ENCODE results near the gene MYL10.

MYL10 gene

DNA sequence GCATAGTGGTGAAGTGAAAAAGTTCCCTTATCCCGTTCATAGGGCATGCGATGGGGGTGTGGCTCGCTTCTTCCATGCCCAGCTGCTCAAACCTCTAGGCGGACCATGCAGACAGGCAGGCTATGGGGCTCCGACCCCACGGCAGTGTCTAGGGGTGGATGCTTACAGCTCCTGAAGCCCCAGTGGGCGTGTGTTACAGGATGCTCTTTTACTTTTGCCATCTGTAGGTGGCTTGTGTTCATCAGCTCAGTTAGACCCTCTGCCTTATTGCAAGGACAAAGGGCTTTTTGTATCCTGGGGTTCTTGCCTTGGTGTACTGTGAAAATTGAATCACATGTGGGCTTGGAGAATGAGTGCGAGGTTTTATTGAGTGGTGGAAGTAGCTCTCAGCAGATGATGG, at the start of gene MYL10:
Gene MYL10 (minus strand): TSS at position 126 of the 400 bp plus-strand sequence. CDS start 178 bp downstream, outside the sequence.
- no peak for DNase-seq (ENCODE audit: low read depth, low spot score)

DNA sequence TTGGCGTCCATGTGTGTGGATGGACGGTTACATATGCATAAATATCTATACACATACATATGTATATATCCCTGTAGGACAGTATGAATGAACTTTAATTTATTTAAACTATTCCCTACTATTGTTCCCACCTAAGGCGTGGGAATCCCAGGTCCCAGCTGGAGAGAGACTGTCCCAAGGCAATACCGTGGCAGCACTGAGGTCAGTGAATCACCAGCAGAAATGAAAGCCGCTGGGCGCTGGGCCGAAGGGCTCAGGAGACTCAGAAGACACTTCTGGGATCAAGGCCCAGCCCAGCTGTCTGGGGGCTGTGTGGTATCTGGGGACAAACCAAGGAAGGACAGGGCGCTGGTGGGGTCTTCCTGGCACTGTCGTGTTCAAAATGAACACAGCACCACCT, 49.6 kb upstream of the MYL10 start:
- DNase-seq (ENCODE audit: low read depth, low spot score), result no peak

DNA sequence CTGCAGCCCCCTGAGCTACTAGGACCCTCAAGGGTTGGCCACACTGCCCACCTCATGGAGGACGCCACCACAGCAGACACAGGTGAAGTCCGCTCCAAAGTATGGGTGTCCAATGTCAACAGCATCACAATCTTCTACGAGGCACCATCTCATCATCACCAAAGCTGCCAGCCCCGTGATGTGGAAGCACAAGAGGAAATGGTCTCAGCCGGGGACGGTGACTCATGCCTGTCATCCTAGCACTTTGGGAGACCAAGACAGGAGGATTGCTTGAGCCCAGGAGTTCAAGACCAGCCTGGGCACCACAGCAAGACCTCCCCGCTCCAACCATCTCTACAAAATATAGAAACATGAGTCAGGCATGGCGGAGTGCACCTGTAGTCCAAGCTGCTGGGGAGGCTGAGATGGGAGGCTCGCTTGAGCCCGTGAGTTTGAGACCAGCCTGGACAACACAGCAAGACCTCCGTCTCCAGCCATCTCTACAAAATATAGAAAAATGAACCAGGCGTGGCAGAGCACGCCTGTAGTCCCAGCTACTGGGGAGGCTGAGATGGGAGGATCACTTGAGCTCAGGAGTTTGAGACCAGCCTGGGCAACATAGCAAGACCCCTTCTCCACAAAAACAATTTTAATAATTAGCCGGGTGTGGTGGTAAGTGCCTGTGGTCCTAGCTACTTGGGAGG, 48.8 kb upstream of the MYL10 start:
- no peak for DNase-seq (ENCODE audit: low read depth, low spot score)

DNA sequence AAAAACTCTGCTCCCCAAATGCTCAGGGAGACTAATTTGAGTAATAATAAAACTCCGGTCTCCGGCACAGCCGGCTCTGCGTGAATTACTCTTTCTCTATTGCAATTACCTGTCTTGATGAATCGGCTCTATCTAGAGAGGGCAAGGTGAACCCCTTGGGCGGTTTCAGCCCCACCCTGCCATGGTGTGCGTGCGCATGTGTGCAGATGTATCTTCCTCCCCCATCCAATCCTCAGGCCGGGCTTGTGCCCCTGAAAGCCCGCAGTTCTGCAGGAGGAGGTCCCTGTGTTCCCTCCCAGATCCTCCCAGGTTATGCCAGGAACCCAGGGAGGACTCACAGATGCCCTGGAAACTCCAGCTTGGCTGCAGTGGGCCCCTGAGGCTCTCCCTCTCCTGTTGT, 48.3 kb upstream of the MYL10 start:
- no peak for DNase-seq (ENCODE audit: low read depth, low spot score)

DNA sequence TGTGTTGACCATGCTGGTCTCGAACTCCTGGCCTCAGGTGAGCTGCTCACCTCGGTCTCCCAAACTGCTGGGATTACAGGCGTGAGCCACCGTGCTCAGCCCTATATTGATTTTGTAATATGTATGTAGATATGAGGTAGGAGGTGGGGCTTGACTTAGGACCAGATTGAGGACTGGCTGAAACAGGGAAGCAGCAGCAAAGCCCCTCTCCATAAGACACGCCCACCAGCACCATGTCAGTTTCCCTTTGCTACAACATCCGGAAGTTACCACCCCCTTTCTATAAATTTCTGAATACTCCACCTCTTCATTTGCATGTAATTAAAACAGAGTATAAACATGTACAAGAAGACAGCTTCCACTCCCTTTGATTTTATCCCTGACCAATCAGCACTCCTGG, 47.9 kb upstream of the MYL10 start:
- DNase-seq (ENCODE audit: low read depth, low spot score), result no peak

DNA sequence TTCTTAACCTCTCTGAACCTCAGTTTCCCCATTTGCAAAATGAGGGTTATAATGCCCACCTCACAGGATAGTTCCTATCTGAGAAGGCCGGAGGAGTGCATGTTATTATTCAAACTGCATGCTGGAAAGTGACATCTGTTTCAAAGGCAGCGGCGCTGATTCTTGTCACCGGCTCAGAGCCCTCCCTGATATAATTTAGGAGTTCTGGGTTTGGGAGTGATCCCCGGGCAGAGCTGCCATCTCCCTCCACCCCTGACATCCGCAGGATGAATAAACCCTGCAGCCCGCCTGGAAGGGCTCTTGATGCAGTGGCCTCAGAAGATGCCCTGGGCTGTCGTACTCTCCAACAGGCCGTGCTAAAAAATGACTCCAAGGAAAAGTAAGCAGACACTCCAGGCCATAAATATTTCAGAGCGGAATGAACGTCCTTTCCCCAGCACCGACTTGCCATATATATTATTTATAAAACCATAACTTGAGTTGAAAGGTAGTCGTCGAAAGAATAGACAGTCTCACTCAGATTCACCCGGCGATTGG, 47.0 kb upstream of the MYL10 start:
- no peak for DNase-seq (ENCODE audit: low read depth, low spot score)

DNA sequence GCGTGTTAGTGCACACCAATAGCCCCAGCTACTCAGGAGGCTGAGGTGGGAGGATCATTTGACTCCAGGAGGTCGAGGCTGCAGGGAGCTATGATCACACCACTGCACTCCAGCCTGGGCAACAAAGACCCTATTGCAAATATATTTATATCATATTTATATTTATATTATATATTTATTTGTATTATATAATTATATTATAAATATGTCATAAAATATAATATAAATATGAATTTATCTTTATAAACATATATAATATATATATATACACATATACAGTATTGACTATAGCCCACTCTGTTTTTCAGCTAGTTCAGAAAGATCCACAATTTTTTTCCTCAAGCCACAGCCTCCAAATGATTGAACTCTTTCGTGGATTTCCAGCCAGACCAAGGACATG, 45.3 kb upstream of the MYL10 start:
- no peak for DNase-seq (ENCODE audit: low read depth, low spot score)

DNA sequence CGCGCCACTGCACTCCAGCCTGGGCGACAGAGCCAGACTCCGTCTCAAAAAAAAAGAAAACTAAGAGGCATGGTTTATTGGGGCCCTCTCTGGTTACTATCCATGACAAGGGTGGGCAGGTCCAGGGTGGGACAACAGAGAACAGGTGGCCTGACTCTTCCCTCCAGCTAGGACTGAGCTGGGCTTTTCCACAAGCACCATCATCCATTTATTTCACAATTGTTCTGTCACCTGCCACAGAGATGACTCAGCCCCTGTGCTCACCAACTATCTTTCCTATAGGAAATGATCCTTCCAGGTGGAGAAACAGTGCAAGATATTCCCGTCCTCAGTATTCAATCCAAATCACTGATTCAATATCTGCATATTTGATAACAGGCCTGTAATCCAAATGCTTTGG, 44.9 kb upstream of the MYL10 start:
- no peak for DNase-seq (ENCODE audit: low read depth, low spot score)

DNA sequence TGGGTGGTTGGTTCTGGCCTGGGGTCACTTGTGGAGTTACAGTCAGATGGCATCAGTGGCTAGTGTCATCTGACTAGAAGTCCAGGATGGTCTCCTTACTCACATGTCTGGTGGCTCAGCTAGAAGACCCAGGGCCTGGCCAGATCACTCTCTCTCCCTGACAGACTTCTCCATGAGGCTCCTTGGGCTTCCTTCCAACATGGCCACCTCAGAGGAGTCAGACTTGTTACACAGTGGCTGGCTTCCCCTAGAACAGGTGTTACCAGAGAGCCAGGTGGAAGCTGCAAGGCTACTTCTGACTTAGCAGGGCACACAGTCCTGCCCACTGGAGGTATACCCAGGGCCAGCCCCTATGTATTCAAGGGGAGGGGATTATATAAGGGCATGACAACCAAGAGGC, 44.2 kb upstream of the MYL10 start:
- DNase-seq (ENCODE audit: low read depth, low spot score), result no peak

DNA sequence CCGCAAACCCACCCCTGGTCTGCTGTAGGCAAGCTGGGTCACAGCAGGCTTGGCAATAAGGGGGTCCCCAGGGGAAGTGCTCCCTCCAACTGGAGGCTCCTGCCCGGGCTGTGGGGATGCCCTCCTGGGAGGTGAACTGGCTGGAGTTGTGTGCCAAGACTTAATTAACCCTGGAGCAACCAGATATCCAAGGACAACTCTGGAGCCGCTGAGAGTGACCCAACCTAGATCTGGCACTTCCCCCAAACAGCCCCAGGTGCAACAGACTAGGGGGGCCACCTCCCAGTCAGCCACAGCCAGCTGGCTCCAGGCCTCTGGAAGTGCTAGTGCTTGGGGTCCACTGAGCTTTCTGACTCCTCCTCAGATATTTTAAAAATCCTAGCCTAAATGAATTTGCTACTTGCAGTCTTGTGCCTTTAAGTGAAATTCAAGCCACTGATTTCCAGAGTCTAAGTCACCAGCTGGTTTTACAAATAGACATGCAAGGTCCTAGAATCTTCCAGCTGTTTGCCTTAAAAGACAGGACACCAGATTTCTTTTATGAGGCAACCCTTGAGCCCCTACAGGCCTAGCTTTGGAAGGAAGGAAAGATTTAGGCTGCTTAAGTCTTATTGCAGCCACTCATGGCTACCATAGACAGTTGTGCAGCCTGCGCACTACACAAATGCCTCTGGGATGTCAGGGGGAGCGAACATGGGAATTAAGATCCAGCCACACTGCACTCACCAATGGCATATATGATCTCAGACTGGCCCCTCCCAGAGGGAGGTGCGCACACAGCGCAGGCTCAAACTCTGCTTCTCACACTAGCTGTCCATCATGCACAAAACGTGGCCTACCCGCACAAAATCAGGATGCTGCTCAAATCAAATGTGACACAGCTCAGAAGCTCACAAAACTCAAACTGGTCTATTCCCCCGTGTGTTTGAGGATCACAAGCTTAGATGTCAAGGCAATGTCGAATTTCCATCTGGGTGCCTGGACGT, 42.6 kb upstream of the MYL10 start:
- no peak for DNase-seq (ENCODE audit: low read depth, low spot score)

DNA sequence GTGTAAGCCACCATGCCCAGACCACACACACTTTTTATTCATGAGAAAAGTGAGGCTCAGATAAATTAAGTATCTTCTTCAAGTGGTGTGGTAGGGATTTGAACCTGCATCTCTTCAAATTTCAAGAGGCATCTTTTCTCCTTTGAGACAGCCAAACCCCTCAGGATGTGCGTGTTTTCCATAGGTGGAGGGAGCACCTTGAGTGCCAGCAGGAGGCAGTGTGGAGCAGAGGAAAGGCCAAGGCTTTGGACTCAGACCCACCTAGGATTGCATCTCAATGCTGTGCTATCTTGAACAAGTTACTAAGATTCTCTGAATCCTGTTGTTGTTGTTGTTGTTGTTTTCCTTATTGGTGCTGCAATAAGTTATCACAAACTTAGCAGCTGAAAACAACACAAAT, 40.2 kb upstream of the MYL10 start:
- DNase-seq (ENCODE audit: low read depth, low spot score), result no peak

DNA sequence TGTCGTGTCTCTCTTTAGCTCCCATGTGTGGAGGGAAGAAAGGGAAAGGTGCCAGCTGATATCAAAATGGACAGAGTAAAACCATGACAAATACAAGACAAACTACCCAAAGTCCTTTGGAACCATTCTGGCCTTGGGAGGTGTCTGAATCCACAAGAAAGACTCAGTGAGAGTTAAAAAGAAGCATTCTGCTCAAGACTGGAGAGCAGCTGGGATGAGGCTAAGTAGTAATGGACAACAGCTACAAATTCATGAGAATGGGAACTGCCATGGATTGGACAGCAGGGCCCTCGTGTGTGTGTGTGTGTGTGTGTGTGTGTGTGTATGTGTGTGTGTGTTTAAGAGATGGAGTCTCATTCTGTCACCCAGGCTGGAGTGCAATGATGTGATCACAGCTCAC, 39.6 kb upstream of the MYL10 start:
- DNase-seq (ENCODE audit: low read depth, low spot score), result no peak

DNA sequence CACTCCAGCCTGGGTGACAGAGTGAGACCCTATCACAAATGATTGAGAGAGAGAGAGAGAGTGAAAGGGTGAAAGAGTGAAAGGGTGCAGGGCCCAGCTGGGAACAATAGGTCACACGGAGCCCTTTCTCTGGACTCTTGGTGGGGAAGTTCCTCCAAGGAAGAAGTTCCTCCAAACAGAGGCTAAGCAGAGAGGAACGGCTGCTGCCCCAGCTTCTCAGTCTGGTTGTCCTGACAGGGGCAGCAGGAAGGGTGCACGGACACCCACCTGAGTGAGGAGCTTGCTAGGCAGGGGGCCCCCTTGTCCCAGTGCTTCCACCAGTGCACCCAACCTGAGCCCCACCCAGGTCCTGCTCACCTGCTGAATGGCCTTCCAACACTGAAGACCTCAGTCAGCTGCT, 38.8 kb upstream of the MYL10 start:
- DNase-seq (ENCODE audit: low read depth, low spot score), result no peak

DNA sequence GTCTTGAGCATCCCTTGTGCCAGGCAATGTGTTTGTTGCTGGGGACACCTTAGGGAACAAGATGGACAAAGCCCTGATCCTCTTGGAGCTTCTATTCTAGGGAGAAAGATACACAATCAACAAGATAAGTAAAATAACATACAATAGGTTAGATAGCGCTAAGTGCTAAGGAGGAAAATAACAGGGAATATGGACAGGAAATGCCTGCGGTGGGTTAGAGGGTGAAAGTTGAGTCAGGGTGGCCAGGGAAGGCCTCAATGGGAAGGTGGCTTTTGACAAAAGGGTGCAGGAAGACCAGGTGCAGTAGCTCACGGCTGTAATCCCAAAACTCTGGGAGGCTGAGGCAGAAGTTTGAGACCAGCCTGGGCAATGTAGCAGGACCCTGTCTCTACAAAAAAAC, 38.3 kb upstream of the MYL10 start:
- no peak for DNase-seq (ENCODE audit: low read depth, low spot score)

DNA sequence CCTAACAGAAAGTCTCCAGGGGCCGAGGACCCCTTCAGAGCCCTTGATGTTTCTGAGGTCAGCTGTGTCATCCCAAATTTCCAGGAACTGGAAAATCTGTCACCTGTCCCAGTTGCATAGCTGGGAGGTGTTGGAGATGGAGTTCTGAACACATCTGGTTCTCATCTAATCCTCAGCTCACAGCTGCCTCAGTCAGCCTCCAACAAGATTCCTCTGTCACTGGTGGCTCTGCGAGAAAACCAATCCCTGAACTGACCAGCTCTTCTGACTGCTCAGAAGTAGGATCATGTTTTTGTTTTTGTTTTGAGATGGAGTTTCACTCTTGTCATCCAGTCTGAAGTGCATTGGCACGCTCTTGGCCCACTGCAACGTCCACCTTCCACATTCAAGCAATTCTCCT, 37.6 kb upstream of the MYL10 start:
- DNase-seq (ENCODE audit: low read depth, low spot score), result no peak

DNA sequence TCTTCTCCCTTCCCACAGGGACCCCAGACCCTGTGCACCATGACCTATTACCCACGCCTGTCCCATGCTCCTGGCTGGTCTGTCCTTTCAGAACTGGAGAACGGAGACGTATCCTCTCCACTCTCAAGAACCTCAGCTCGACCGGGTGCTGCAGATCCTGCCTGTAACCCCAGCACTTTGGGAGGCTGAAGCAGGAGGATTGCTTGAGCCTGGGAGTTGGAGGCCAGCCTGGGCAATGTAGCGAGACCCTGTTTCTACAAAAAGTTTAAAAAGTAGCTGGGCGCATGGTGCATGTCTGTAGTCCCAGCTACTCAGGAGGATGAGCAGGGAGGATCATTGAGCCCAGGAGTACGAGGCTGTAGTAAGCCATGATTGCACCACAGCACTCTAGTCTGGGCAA, 37.2 kb upstream of the MYL10 start:
- DNase-seq (ENCODE audit: low read depth, low spot score), result no peak

DNA sequence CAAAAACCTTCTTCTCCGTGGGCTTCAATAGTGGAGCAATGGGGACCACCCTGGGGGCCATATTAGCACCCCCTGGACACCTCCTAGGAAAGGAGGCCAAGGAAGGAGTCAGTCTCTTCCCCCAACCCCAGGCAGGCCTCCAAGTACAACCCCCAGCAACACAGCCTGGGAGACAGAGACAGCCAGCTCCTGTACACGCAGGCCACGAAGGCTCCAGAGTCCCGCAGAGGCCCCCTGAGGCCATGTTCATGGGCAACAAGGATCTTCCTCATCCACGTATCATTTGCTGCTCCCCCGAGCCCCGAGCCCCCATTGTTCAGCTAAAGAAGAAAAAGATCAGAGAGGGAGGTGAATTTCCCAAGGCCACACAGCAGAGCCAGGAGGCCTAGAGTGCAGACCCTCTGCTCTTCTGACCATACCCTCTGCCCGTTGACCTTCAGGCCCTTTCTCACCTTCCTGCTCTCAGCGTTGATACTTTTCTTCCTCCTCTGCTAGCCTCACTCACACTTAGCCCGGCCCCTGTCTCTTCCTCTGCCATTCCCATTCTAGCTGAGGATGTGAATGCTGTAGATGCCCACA, 35.9 kb upstream of the MYL10 start:
- DNase-seq (ENCODE audit: low read depth, low spot score), result no peak

DNA sequence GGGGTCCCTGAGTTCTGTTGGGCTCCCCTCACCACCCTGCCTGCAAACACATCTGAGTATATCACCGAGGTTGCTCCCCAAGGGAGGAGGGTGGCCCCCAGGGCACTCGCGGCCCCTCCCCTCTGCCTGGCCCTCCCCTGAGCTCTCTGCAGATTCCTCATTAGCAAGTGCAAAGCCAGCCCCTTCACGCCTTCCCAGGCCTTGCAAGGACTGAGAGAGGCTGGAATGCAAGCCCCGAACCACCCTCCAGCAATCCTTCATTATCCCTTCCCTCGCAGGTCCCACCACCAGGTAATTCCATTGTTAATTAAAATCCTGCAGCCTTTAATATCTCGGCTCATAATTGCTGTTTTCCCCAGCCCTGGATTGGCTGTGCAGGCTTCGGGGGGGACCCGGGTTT, 35.3 kb upstream of the MYL10 start:
- DNase-seq (ENCODE audit: low read depth, low spot score), result no peak

DNA sequence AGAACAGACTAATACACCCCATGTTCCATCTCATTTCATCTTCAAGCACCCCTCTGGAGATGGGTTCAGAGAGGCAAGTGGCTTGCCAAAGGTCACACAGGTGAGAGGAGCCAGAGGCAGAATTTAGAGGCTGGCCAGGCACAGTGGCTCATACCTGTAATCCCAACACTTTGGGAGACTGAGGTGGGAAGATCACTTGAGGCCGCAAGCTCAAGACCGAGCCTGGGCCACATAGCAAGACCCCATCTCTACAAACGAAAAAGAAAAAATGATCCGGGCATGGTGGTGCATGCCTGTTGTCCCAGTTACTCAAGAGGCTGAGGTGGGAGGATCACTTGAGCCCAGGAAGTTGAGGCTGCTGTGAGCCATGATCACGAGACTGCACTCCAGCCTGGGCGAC, 34.7 kb upstream of the MYL10 start:
- no peak for DNase-seq (ENCODE audit: low read depth, low spot score)

DNA sequence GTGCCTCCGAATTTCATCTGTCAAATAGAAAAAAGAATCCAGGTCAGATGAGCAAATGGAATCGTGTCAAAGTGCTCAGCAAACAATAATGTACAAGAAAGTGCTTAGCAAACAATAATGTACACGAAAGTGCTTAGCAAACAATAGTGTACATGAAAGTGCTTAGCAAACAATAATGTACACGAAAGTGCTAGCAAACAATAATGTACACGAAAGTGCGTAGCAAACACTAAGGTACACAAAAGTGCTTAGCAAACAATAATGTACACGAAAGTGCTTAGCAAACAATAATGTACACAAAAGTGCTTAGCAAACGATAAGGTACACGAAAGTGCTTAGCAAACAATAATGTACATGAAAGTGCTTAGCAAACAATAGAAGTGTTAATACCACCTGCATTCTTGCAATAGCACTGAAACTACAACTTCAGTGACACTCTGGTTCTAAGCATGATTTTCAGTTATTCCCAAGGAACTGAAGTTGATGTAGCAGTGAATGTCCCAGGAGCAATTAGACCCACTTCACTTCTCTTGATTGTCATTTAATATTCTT, 33.4 kb upstream of the MYL10 start:
- no peak for DNase-seq (ENCODE audit: low read depth, low spot score)

DNA sequence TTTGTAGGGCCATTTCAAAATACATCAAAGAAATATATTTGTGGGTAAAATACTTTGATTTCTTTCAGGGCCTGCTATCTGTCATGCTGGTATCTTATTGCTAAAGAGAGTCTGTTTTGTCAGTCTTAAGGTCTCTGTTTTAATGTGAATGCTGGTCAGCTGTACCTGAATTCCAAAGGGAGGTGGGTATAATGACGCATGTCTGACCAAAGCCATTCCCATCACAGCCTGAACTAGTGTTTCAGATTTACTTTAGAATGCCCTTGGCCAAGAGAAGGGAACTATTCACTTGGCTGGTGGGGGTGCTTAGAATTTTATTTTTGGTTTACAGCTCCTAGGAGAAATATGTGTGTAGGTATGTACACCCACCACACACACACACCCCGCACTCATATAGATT, 30.6 kb upstream of the MYL10 start:
- no peak for DNase-seq (ENCODE audit: low read depth, low spot score)

DNA sequence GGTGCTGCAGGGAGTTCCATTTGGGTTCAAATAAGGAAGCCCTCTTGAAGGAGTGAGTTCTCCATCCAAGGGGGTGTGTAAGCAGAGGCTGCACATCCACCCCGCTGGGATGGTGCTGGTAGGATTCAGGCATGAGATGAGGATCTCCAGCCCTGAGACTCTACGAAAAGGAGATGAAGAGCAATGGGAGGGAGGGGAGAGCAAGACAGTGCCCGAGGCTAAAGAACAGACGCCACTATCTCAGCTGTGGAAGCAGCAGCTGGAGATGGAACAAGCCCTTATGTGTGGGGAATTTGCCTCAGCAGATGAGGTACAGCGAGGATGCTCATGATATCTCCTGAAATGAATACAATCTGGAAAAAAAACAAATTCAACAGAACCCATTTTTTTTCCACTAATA, 28.1 kb upstream of the MYL10 start:
- no peak for DNase-seq (ENCODE audit: low read depth, low spot score)
